Measurements from ENCODE around the gene FOXP4. TPM values are rescaled to one million over a fixed set of nuclear protein-coding genes. Genes with fewer than 3 reads are reported as not detected.

The FOXP4 gene
- total RNA-seq, 3 donors from 2014 or later, result 5.1 to 11.0 (median 5.6) TPM

DNA sequence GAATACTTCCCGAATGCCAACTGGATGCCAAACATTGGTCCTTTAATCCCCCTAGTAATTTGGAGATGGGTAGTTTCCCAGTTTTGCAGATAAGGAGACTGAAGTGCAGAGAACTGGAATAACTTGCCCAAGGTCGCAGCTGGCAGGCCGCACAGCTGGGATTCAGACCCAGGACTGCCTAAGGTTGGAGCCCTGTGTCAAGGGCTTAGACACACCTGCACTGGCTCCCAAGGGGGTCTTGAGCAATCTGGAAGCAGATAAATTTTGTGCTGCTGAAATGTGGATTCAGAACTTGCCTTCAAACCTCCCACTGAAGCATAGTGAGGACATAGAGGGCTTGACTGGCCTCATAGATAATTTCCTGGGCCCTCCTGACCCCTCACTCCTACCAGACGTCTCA is 30.5 kb downstream of the FOXP4 start:
- no peak overlapping the region for H3K4me3 ChIP-seq
- DNase-seq (ENCODE audit: low spot score in 2 of 2), result no peak
- peaks cover 4 to 10% of the 10 kb centered on the region in 2 donors for H3K4me1 ChIP-seq
- H3K36me3 ChIP-seq, result no peaks in the 10 kb centered on the region
- H3K9me3 ChIP-seq, result no peaks in the 10 kb centered on the region
- peak overlapping the region; percentile 73 to 78 for H3K27ac ChIP-seq
- no peak for TF ChIP-seq POLR2A (IDR thresholded peaks at IDR 0.05)
- TF ChIP-seq, protein P1, sequence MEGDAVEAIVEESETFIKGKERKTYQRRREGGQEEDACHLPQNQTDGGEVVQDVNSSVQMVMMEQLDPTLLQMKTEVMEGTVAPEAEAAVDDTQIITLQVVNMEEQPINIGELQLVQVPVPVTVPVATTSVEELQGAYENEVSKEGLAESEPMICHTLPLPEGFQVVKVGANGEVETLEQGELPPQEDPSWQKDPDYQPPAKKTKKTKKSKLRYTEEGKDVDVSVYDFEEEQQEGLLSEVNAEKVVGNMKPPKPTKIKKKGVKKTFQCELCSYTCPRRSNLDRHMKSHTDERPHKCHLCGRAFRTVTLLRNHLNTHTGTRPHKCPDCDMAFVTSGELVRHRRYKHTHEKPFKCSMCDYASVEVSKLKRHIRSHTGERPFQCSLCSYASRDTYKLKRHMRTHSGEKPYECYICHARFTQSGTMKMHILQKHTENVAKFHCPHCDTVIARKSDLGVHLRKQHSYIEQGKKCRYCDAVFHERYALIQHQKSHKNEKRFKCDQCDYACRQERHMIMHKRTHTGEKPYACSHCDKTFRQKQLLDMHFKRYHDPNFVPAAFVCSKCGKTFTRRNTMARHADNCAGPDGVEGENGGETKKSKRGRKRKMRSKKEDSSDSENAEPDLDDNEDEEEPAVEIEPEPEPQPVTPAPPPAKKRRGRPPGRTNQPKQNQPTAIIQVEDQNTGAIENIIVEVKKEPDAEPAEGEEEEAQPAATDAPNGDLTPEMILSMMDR (IDR thresholded peaks at IDR 0.05), result no peak
- TF ChIP-seq POLR2AphosphoS5 (IDR thresholded peaks at IDR 0.05), result no peak
- intact Hi-C loops (cut with DNase I; ENCODE audit: low total_unique reads), result no loop called here
- no peaks in the 10 kb centered on the region for H3K27me3 ChIP-seq

GRCh38 chr6:41577356-41578216 is 31.4 kb downstream of the FOXP4 start:
- DNase-seq (ENCODE audit: low spot score in 2 of 2), result peak; percentile 71 to 72
- peak overlapping the region; percentile 73 to 78 for H3K27ac ChIP-seq
- no peaks in the 10 kb centered on the region for H3K27me3 ChIP-seq
- intact Hi-C loops (cut with DNase I; ENCODE audit: low total_unique reads), result no loop called here
- TF ChIP-seq POLR2A (IDR thresholded peaks at IDR 0.05) (no peak), POLR2AphosphoS5 (IDR thresholded peaks at IDR 0.05) (no peak)
- TF ChIP-seq, protein P1 (IDR thresholded peaks at IDR 0.05), result no peak
- H3K4me3 ChIP-seq, result no peak overlapping the region
- H3K9me3 ChIP-seq, result no peaks in the 10 kb centered on the region
- no peaks in the 10 kb centered on the region for H3K36me3 ChIP-seq
- peaks cover 4 to 10% of the 10 kb centered on the region in 2 donors for H3K4me1 ChIP-seq

GRCh38 chr6:41578217-41579087 is 32.3 kb downstream of the FOXP4 start:
- H3K27me3 ChIP-seq, result no peaks in the 10 kb centered on the region
- TF ChIP-seq, protein P1 (IDR thresholded peaks at IDR 0.05), result no peak
- TF ChIP-seq POLR2AphosphoS5 (IDR thresholded peaks at IDR 0.05), result no peak
- no peak for TF ChIP-seq POLR2A (IDR thresholded peaks at IDR 0.05)
- H3K27ac ChIP-seq, result peak overlapping the region; percentile 73 to 78
- intact Hi-C loops (cut with DNase I; ENCODE audit: low total_unique reads), result no loop called here
- no peak overlapping the region for H3K4me3 ChIP-seq
- DNase-seq (ENCODE audit: low spot score in 2 of 2), result no peak
- H3K4me1 ChIP-seq, result peaks cover 4 to 13% of the 10 kb centered on the region in 2 donors
- H3K9me3 ChIP-seq, result no peaks in the 10 kb centered on the region
- no peaks in the 10 kb centered on the region for H3K36me3 ChIP-seq

DNA sequence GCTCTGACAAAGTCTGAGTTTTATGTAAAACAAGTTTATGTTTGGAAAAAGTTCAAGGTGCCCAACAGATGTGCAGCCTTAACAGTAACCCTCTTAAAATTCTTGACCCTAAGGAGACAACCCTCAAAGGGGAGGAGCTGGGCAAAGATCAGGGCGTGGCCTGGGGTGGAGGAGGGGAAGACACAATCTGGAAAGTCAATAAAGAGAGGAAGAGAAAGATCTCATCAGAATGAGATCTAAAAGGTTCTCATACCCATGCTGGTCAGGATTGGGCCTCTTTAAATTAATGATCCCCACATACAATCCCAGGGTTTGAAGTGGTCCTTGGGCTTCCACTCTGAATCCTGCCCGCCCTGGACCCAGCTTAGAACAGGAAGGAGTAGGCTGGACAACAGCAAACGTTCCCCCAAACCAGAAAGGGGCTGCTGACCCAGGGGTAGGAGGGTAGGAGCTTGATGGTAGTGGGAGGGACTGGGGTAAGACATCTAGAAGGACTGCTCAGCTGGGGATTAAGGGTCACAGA is 33.0 kb downstream of the FOXP4 start:
- H3K27ac ChIP-seq, result peak overlapping the region; percentile 73 to 78

More for the DNA sequence above, 33.0 kb downstream of the FOXP4 start:
- H3K27me3 ChIP-seq, result no peaks in the 10 kb centered on the region
- peaks cover 4 to 14% of the 10 kb centered on the region in 2 donors for H3K4me1 ChIP-seq
- H3K9me3 ChIP-seq, result no peaks in the 10 kb centered on the region
- TF ChIP-seq POLR2AphosphoS5 (IDR thresholded peaks at IDR 0.05), result no peak
- TF ChIP-seq, protein P1 (IDR thresholded peaks at IDR 0.05), result no peak
- no peak for TF ChIP-seq POLR2A (IDR thresholded peaks at IDR 0.05)
- no peak for DNase-seq (ENCODE audit: low spot score in 2 of 2)
- intact Hi-C loops (cut with DNase I; ENCODE audit: low total_unique reads), result no loop called here
- H3K36me3 ChIP-seq, result no peaks in the 10 kb centered on the region
- no peak overlapping the region for H3K4me3 ChIP-seq

Measured in breast epithelium (tissue), 4 donors.